Adrenal gland (tissue), 12 donors: ENCODE data around the gene PTPRE. TPM values are rescaled to one million over a fixed set of nuclear protein-coding genes. Genes with fewer than 3 reads are reported as not detected.
A peak's percentile ranks its signal among the peaks of the same experiment; 100 is the strongest.

Experiments used
- DNase-seq, 7 donors: peaks; one replicate each; pipeline ENCODE4 v3.0.0-alpha.2; 2019 to 2020
- H3K27ac ChIP-seq, 5 donors: fragments of 200-600 bp; sonication (generic) in 4 of 5; 1 replicate in 3 of 5; 2 replicates in 2 of 5; pipeline versions ENCODE4 v1.5.1 to v1.8.0; 2016 to 2020; ENCODE audit warnings: mild to moderate bottlenecking in 1 of 5
- H3K27me3 ChIP-seq: fragments of 200-600 bp; 2 replicates; pipeline ENCODE4 v1.8.0; 2021
- H3K36me3 ChIP-seq, 2 donors: fragments of 200-600 bp; replicated peaks in 1 of 2; 1 replicate in 1 of 2; 2 replicates in 1 of 2; pipeline versions ENCODE4 v1.5.1 to v1.8.0; 2018 to 2022
- H3K4me1 ChIP-seq, 2 donors: fragments of 200-600 bp; replicated peaks in 1 of 2; 1 replicate in 1 of 2; 2 replicates in 1 of 2; pipeline versions ENCODE4 v1.5.1 to v1.8.0; 2018 to 2021
- H3K4me3 ChIP-seq, 4 donors: fragments of 200-600 bp; sonication (generic) in 3 of 4; one replicate each; pipeline ENCODE4 v1.5.1; 2016 to 2018
- H3K9me3 ChIP-seq, 3 donors: fragments of 200-600 bp; sonication (generic) in 1 of 3; replicated peaks in 1 of 3; 1 replicate in 2 of 3; 2 replicates in 1 of 3; pipeline versions ENCODE4 v1.5.1 to v1.8.0; 2016 to 2021
- POLR2A ChIP-seq, 2 donors: fragments of 450-650 bp; IDR thresholded peaks; one replicate each; pipeline ENCODE4 v1.6.1; 2017; ENCODE audit warnings: antibody characterized with exemption in 2 of 2, mild to moderate bottlenecking in 2 of 2, moderate library complexity in 1 of 2
- WGBS, 4 donors: extraction: QIAGEN DNeasy Blood & Tissue Kit in 2 of 4; methylation state at CpG; one replicate each; pipeline versions ENCODE4 v1.1.5 to v1.1.7; 2013 to 2017; 5-methylcytosine and 5-hydroxymethylcytosine counted together
- intact Hi-C, 2 donors: fragments of 100-400 bp; cut with DNase I; formaldehyde crosslinking; loops; one replicate each; pipeline versions ENCODE4 v1.14.1 to v1.15.0; 2022 to 2023
- polyA plus RNA-seq, 3 donors: library from polyadenylated mRNA; stranded (reverse); fragments of 200-250 nt in 2 of 3; fragments of 350-450 nt in 1 of 3; fragmentation: Illumina TruSeq in 1 of 3; extraction: RNeasy Lipid Tissue Mini Kit (QIAGEN cat#74804) in 1 of 3; gene quantifications; one replicate each; pipeline ENCODE4 v1.2.3, GENCODE V29; 2013 to 2014
- total RNA-seq, 9 donors: library from RNA; depleted of rRNA in 4 of 9; stranded (reverse); fragments of >200 nt in 4 of 9; fragments of 120-200 nt in 1 of 9; fragmentation: NEBNext Ultra II Directional in 1 of 9; extraction: Animal tissue kit (Norgen Biotek cat#: 25700) in 1 of 9; gene quantifications; one replicate each; pipeline versions ENCODE4 v1.1.0 to v1.2.4, GENCODE V29; 2013 to 2023
- TF ChIP-seq, protein P1 (sequence below), 6 experiments: fragments of 450-650 bp in 4 of 6; fragments of 200-600 bp in 2 of 6; sonication (generic) in 1 of 6; IDR thresholded peaks; 1 replicate in 5 of 6; 2 replicates in 1 of 6; pipeline versions ENCODE4 v1.5.1 to v1.8.0; 2016 to 2021; ENCODE audit warnings: antibody characterized with exemption in 6 of 6, mild to moderate bottlenecking in 2 of 6, moderate library complexity in 1 of 6
- donor health status: healthy with polysubstance abuse.
- donor health status: Bipolar disorder and iron deficiency.
- donor health status: DM: yes; HTN: yes; CAD: no.
- donor health status: DM: no; HTN: no; CAD: no.
- donor health status: DM: no; HTN: no; CAD: no.
- donor health status: DM: yes; HTN: yes; CAD: no.

Gene PTPRE
- total and polyA plus RNA-seq, 12 donors = 7.6 to 52.8 (median 41.0) TPM

GRCh38 chr10:127991543-127992255 is 84.8 kb downstream of the PTPRE start:
- 82 to 88% (median 85%) methylated on average over 8 of the region's 8 CpGs for WGBS, 4 donors
- H3K27ac ChIP-seq = peak overlapping the region in 2 of 5 donors; percentile 46 to 67
- no peak overlapping the region for H3K4me3 ChIP-seq
- no peaks in the 10 kb centered on the region for H3K9me3 ChIP-seq
- no peaks in the 10 kb centered on the region for H3K27me3 ChIP-seq
- H3K4me1 ChIP-seq = peaks cover 9 to 26% of the 10 kb centered on the region in 2 donors
- DNase-seq = no peak
- TF ChIP-seq POLR2A (IDR thresholded peaks at IDR 0.05) = no peak
- TF ChIP-seq, protein P1, sequence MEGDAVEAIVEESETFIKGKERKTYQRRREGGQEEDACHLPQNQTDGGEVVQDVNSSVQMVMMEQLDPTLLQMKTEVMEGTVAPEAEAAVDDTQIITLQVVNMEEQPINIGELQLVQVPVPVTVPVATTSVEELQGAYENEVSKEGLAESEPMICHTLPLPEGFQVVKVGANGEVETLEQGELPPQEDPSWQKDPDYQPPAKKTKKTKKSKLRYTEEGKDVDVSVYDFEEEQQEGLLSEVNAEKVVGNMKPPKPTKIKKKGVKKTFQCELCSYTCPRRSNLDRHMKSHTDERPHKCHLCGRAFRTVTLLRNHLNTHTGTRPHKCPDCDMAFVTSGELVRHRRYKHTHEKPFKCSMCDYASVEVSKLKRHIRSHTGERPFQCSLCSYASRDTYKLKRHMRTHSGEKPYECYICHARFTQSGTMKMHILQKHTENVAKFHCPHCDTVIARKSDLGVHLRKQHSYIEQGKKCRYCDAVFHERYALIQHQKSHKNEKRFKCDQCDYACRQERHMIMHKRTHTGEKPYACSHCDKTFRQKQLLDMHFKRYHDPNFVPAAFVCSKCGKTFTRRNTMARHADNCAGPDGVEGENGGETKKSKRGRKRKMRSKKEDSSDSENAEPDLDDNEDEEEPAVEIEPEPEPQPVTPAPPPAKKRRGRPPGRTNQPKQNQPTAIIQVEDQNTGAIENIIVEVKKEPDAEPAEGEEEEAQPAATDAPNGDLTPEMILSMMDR (IDR thresholded peaks at IDR 0.05) = no peak
- intact Hi-C loops = no loop called here
- H3K36me3 ChIP-seq = no peaks in the 10 kb centered on the region

- TF ChIP-seq, protein P1 (IDR thresholded peaks at IDR 0.05) = no peak
- TF ChIP-seq POLR2A (IDR thresholded peaks at IDR 0.05) = no peak
- WGBS, 4 donors = 85 to 100% (median 93%) methylated on average over 2 to 8 of the region's 8 CpGs
- DNase-seq = no peak
- H3K27ac ChIP-seq = no peak overlapping the region
- intact Hi-C loops = no loop called here
- H3K4me3 ChIP-seq = no peak overlapping the region
- no peaks in the 10 kb centered on the region for H3K27me3 ChIP-seq
- no peaks in the 10 kb centered on the region for H3K36me3 ChIP-seq
- H3K4me1 ChIP-seq = peaks cover 16 to 33% of the 10 kb centered on the region in 2 donors
- no peaks in the 10 kb centered on the region for H3K9me3 ChIP-seq
Observed at GRCh38 chr10:127992376-127992775, 85.5 kb downstream of the PTPRE start.

DNA sequence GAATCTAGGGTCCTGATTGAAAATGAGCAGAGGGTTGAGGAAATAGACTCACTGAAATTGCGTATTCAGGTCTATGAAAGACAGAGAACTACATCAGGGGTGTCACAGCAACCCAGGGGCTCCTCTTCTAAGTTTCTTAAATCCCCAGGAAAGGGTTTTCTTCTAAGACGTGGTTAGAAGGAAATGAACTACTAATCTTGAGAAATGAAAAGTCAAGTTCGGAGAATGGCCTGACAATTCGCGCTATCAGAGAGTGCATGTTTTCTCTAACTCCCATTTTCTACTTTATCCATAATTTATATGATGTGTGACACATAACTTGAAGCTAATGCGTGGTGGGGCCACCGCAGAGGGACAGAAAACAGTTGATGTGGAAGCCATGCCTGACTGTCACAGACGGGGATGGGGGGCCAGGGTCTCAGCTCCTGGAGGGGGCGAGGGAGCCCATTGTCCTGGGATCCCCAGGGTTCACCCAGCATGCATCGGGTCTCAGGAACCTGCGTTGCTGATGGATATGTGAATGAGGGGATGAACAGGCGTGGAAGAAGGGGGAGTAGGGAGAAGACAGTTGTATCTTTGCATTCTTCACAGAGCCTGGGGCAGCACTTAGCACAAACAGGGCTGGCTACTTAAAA is 86.3 kb downstream of the PTPRE start:
- no peak overlapping the region for H3K27ac ChIP-seq
- peaks cover 18 to 33% of the 10 kb centered on the region in 2 donors for H3K4me1 ChIP-seq
- 89 to 91% (median 90%) methylated on average over 12 of the region's 12 CpGs for WGBS, 4 donors
- DNase-seq = no peak
- H3K4me3 ChIP-seq = no peak overlapping the region
- H3K9me3 ChIP-seq = no peaks in the 10 kb centered on the region
- no peaks in the 10 kb centered on the region for H3K36me3 ChIP-seq
- intact Hi-C loops = no loop called here
- no peak for TF ChIP-seq POLR2A (IDR thresholded peaks at IDR 0.05)
- TF ChIP-seq, protein P1 (IDR thresholded peaks at IDR 0.05) = no peak
- H3K27me3 ChIP-seq = no peaks in the 10 kb centered on the region

DNA sequence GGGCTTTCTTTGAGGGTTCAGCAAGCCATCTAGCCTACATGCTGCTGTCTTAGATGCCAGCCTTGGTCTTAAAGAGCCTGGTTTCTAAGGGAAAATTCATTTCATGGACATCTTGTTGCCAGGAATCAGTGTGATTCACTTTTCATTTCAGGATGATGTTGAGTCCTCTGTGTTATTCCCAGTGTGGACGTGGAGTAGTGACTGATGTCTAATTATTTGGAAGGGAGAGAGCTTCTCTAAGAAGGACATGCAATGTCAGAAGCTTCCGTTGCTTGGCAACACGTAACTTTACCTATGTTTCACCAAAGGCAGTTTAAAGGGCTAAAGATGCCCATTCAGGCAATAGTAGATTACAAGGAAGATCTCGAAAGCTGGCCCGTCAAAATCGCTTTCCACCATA is 89.0 kb downstream of the PTPRE start:
- Histone ChIP-seq H3K4me1 (peaks cover 12 to 15% of the 10 kb centered on the region in 2 donors), H3K9me3 (no peaks in the 10 kb centered on the region), H3K4me3 (no peak overlapping the region), H3K36me3 (no peaks in the 10 kb centered on the region), H3K27ac (peak overlapping the region in 1 of 5 donors; percentile 22), H3K27me3 (no peaks in the 10 kb centered on the region)
- TF ChIP-seq, protein P1 (IDR thresholded peaks at IDR 0.05) = no peak
- TF ChIP-seq POLR2A (IDR thresholded peaks at IDR 0.05) = no peak
- intact Hi-C loops = no loop called here
- no peak for DNase-seq
- WGBS, 4 donors = 83 to 94% (median 91%) methylated on average over 6 of the region's 6 CpGs
